ENCODE measurements around the gene HEXIM1. TPM values are rescaled to one million over a fixed set of nuclear protein-coding genes. Genes with fewer than 3 reads are reported as not detected.
"Not testable (repeated sequence)": the region's sequence is repeated elsewhere in the genome, so short reads cannot be mapped to it uniquely, and the experiment has no call there.

HEXIM1 gene
- total RNA-seq, 4 donors from 2014 or later = 20.9 to 32.7 (median 25.0) TPM

DNA sequence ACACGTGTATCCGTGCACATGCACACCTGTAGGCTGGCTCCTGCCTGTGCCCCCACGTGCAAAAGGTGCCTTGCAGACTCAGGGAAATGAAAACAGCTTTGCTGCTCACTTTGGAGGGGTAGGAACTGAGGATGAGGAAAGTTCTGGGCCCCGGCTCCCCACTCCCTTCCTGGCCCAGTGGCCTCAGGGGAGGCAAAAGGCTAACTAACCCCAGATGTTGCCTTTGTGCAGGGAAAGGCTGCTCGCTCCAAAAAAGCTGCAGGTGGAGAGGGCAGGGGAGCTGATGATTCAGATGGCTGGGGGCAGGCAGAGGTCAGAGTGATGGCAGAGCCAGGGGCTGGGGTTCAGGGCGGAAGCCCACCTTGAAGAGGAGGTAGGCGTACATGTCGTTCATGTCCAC lies 28.3 kb upstream of the HEXIM1 start:
- no peak for DNase-seq (ENCODE audit: low spot score in 2 of 2)
- TF ChIP-seq CTCF (IDR thresholded peaks at IDR 0.05) = no peak
- no peak for TF ChIP-seq POLR2A (IDR thresholded peaks at IDR 0.05)
- WGBS, 2 donors = 74 to 78% methylated on average over 8 of the region's 8 CpGs
- no peak overlapping the region for H3K4me3 ChIP-seq (ENCODE audit: low read depth, poor library complexity, severe bottlenecking)
- intact Hi-C loops (cut with DNase I; ENCODE audit: low total_unique reads) = no loop called here

DNA sequence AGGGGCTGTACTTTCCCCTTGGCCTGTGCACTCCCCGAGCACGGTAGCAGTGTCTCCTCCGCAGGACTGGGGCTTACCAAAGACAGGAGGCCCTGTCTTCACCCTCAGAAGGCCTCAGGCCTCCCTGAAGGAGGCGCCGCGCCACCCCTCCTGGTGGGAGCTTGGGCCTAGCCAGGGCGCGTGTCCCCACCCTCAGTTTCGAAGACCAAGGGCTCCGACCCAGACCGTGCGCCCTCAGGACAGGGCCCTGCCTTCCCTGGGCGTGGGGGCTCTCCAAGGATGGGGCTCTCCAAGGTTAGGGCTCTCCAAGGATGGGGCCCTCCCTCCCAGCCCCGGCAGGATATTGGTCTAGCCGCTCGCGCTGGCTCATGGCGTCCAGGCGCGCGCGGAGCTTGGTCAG lies 27.7 kb upstream of the HEXIM1 start:
- TF ChIP-seq POLR2A (IDR thresholded peaks at IDR 0.05) = no peak
- TF ChIP-seq CTCF (IDR thresholded peaks at IDR 0.05) = no peak
- DNase-seq (ENCODE audit: low spot score in 2 of 2) = no peak
- no peak overlapping the region for H3K4me3 ChIP-seq (ENCODE audit: low read depth, poor library complexity, severe bottlenecking)
- intact Hi-C loops (cut with DNase I; ENCODE audit: low total_unique reads) = no loop called here
- 84 to 88% methylated on average over 9 to 21 of the region's 22 CpGs for WGBS, 2 donors

DNA sequence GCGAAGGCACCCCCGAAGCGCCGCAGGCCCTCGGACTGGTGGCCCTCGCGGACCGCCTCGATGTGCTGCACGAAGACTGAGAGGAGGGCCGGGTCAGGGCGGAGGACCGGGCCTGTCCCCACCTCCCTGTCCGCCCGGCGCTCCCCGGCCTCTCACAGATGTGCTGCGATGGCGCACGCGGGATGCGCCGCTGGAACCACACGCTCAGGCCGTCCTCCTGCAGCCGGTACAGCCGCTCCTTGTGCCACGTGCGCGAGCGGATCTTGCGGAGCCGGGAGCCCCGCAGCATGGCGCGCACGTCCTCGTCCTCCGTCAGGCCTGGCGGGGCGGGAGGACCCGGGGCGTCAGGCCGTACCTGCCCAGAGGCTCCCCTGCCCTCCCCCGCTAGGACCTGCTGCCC lies 27.2 kb upstream of the HEXIM1 start:
- no peak overlapping the region for H3K4me3 ChIP-seq (ENCODE audit: low read depth, poor library complexity, severe bottlenecking)
- TF ChIP-seq CTCF (IDR thresholded peaks at IDR 0.05) = no peak
- no peak for TF ChIP-seq POLR2A (IDR thresholded peaks at IDR 0.05)
- no peak for DNase-seq (ENCODE audit: low spot score in 2 of 2)
- intact Hi-C loops (cut with DNase I; ENCODE audit: low total_unique reads) = no loop called here
- WGBS, 2 donors = 90 to 91% methylated on average over 26 to 37 of the region's 45 CpGs

DNA sequence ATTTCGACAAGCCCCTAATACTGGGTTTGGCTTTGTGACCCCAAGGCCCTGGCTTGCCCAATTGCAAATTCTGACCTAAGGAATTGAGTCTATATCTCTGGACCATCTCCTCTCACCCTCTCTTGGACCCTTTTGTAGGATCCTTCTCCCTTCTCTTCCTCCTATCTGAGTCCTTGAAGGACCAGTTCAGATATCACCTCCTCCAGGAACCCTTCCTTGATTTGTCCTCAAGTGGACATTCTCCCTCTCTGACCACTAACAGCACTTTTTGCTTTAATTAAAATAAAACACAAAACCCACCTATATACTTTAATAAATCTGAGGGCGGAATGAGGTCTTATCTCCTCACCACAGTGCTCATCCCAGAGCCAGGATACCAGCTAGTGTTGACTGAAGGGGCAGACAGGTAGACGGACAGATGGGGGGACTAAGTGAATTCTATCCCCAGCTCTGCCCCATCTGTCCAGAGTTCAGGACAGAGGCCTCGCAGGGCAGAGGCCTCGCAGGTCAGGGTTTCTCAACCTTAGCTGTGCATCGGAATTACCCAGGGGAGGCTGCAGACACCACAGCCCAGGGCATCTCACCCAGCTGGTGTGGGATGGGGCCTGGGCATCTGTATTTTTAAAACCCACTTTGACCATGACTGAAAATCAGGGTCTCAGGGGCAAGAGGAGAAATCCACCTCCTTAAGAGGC lies 25.1 kb upstream of the HEXIM1 start:
- H3K4me3 ChIP-seq (ENCODE audit: low read depth, poor library complexity, severe bottlenecking) = no peak overlapping the region
- intact Hi-C loops (cut with DNase I; ENCODE audit: low total_unique reads) = no loop called here
- 88 to 92% methylated on average over 6 of the region's 6 CpGs for WGBS, 2 donors
- TF ChIP-seq POLR2A (IDR thresholded peaks at IDR 0.05) = no peak
- TF ChIP-seq CTCF (IDR thresholded peaks at IDR 0.05) = no peak
- no peak for DNase-seq (ENCODE audit: low spot score in 2 of 2)

- WGBS, 2 donors = 50 to 55% methylated on average over 10 of the region's 15 CpGs
- no peak overlapping the region for H3K4me3 ChIP-seq (ENCODE audit: low read depth, poor library complexity, severe bottlenecking)
- intact Hi-C loops (cut with DNase I; ENCODE audit: low total_unique reads) = no loop called here
- TF ChIP-seq POLR2A (IDR thresholded peaks at IDR 0.05) (no peak), CTCF (IDR thresholded peaks at IDR 0.05) (peak in 1 of 3 donors; percentile 24)
- DNase-seq (ENCODE audit: low spot score in 2 of 2) = peak; percentile 71 to 93
Observed at GRCh38 chr17:45123930-45124796, 24.1 kb upstream of the HEXIM1 start.

GRCh38 chr17:45124797-45125122 lies 23.5 kb upstream of the HEXIM1 start:
- H3K4me3 ChIP-seq (ENCODE audit: low read depth, poor library complexity, severe bottlenecking); DNase-seq (ENCODE audit: low spot score in 2 of 2); intact Hi-C loops (cut with DNase I; ENCODE audit: low total_unique reads): not testable (repeated sequence)
- 50 to 57% methylated on average over 5 of the region's 5 CpGs for WGBS, 2 donors

All from lower leg skin (tissue), 4 donors.